NT2/D1 (cell line): ENCODE measurements around the gene CCDC159.

ENCODE experiments used
- SUZ12 ChIP-seq: IDR thresholded peaks from 2 replicates; pipeline ENCODE4 v1.6.1; 2011; ENCODE audit not compliant: insufficient read length, insufficient read depth; ENCODE audit errors: extremely low read depth
- YY1 ChIP-seq: IDR thresholded peaks from 2 replicates; pipeline ENCODE4 v1.6.1; 2011; ENCODE audit not compliant: insufficient read length, insufficient read depth
- ZNF274 ChIP-seq: IDR thresholded peaks from 2 replicates; pipeline ENCODE4 v1.6.1; 2011; ENCODE audit warnings: mild to moderate bottlenecking, low read depth, low read length

DNA sequence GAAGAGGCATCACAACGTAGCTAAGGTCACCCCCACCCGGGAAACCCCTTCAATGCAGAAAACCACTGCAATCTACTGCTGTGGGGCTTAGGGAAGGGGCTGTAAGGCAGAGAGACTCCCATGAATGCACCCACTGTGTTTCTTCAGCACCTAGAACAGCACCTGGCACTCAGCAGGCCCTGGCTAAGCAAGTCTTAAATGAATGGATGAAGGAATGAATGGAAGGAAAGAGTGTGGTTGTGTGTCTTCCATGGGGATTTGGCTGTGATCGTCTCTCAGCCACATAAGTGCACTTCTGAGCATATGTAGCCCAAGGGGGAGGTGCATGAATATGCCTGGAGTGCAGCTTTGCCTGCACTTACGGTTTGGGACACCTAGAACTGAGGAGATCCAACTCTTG lies 2.9 kb downstream of the CCDC159 start:
- TF ChIP-seq ZNF274 = no peak
- TF ChIP-seq SUZ12 = no peak
- no peak for TF ChIP-seq YY1
